ENCODE measurements around the gene STK38.

The STK38 gene

GRCh38 chr6:36539814-36540568, 7.3 kb downstream of the STK38 start:
- TF ChIP-seq CTCF (IDR thresholded peaks at IDR 0.05; ENCODE audit: control insufficient read depth, extremely low read depth, insufficient read depth) = no peak
- no peak for DNase-seq (ENCODE audit: low read depth)
- no peak overlapping the region for H3K4me3 ChIP-seq (ENCODE audit: low read depth, low read length)

- H3K4me3 ChIP-seq (ENCODE audit: low read depth, low read length) = no peak overlapping the region
- no peak for DNase-seq (ENCODE audit: low read depth)
- TF ChIP-seq CTCF (IDR thresholded peaks at IDR 0.05; ENCODE audit: control insufficient read depth, extremely low read depth, insufficient read depth) = no peak
These were observed 10.3 kb downstream of the STK38 start for GRCh38 chr6:36536873-36537547.

- no peak for DNase-seq (ENCODE audit: low read depth)
- no peak for TF ChIP-seq CTCF (IDR thresholded peaks at IDR 0.05; ENCODE audit: control insufficient read depth, extremely low read depth, insufficient read depth)
- no peak overlapping the region for H3K4me3 ChIP-seq (ENCODE audit: low read depth, low read length)
These were observed 14.0 kb downstream of the STK38 start for GRCh38 chr6:36533321-36533720.

- no peak for DNase-seq (ENCODE audit: low read depth)
- TF ChIP-seq CTCF (IDR thresholded peaks at IDR 0.05; ENCODE audit: control insufficient read depth, extremely low read depth, insufficient read depth) = no peak
- H3K4me3 ChIP-seq (ENCODE audit: low read depth, low read length) = no peak overlapping the region
These were observed 21.2 kb downstream of the STK38 start for GRCh38 chr6:36526066-36526465.

- no peak for TF ChIP-seq CTCF (IDR thresholded peaks at IDR 0.05; ENCODE audit: control insufficient read depth, extremely low read depth, insufficient read depth)
These were observed 21.9 kb downstream of the STK38 start for GRCh38 chr6:36525346-36525745.

GRCh38 chr6:36524871-36525270, 22.4 kb downstream of the STK38 start:
- no peak for DNase-seq (ENCODE audit: low read depth)
- no peak for TF ChIP-seq CTCF (IDR thresholded peaks at IDR 0.05; ENCODE audit: control insufficient read depth, extremely low read depth, insufficient read depth)
- no peak overlapping the region for H3K4me3 ChIP-seq (ENCODE audit: low read depth, low read length)

More at GRCh38 chr6:36525346-36525745, 21.9 kb downstream of the STK38 start:
- H3K4me3 ChIP-seq (ENCODE audit: low read depth, low read length) = no peak overlapping the region
- no peak for DNase-seq (ENCODE audit: low read depth)
